ENCODE measurements around the gene MEGF11. TPM values are rescaled to one million over a fixed set of nuclear protein-coding genes. Genes with fewer than 3 reads are reported as not detected.

The MEGF11 gene
- total RNA-seq, 2 donors from 2014 or later = not detected

- Histone ChIP-seq H3K36me3 (no peaks in the 10 kb centered on the region), H3K9me3 (no peaks in the 10 kb centered on the region), H3K4me3 (no peak overlapping the region), H3K4me1 (replicated peaks) (no peaks in the 10 kb centered on the region), H3K27me3 (replicated peaks; ENCODE audit: insufficient read depth) (peaks cover 2% of the 10 kb centered on the region), H3K27ac (no peak overlapping the region)
- intact Hi-C loops (cut with DNase I) = no loop called here
- DNase-seq (ENCODE audit: low spot score) = no peak
- TF ChIP-seq POLR2AphosphoS5 (IDR thresholded peaks at IDR 0.05) = no peak
- TF ChIP-seq, protein P1, sequence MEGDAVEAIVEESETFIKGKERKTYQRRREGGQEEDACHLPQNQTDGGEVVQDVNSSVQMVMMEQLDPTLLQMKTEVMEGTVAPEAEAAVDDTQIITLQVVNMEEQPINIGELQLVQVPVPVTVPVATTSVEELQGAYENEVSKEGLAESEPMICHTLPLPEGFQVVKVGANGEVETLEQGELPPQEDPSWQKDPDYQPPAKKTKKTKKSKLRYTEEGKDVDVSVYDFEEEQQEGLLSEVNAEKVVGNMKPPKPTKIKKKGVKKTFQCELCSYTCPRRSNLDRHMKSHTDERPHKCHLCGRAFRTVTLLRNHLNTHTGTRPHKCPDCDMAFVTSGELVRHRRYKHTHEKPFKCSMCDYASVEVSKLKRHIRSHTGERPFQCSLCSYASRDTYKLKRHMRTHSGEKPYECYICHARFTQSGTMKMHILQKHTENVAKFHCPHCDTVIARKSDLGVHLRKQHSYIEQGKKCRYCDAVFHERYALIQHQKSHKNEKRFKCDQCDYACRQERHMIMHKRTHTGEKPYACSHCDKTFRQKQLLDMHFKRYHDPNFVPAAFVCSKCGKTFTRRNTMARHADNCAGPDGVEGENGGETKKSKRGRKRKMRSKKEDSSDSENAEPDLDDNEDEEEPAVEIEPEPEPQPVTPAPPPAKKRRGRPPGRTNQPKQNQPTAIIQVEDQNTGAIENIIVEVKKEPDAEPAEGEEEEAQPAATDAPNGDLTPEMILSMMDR (IDR thresholded peaks at IDR 0.05) = no peak
- no peak for TF ChIP-seq POLR2A (IDR thresholded peaks at IDR 0.05)
- 76% methylated on average over 9 of the region's 9 CpGs for WGBS
These were observed 18.8 kb downstream of the MEGF11 start for GRCh38 chr15:66234798-66235197.

GRCh38 chr15:66233487-66234415, 19.8 kb downstream of the MEGF11 start:
- Histone ChIP-seq H3K27ac (no peak overlapping the region), H3K4me1 (replicated peaks) (no peaks in the 10 kb centered on the region), H3K4me3 (no peak overlapping the region), H3K27me3 (replicated peaks; ENCODE audit: insufficient read depth) (peaks cover 2% of the 10 kb centered on the region), H3K9me3 (no peaks in the 10 kb centered on the region), H3K36me3 (no peaks in the 10 kb centered on the region)
- no peak for TF ChIP-seq POLR2AphosphoS5 (IDR thresholded peaks at IDR 0.05)
- TF ChIP-seq, protein P1 (IDR thresholded peaks at IDR 0.05) = no peak
- no peak for TF ChIP-seq POLR2A (IDR thresholded peaks at IDR 0.05)
- no peak for DNase-seq (ENCODE audit: low spot score)
- intact Hi-C loops (cut with DNase I) = no loop called here
- WGBS = 83% methylated on average over 14 of the region's 14 CpGs

DNA sequence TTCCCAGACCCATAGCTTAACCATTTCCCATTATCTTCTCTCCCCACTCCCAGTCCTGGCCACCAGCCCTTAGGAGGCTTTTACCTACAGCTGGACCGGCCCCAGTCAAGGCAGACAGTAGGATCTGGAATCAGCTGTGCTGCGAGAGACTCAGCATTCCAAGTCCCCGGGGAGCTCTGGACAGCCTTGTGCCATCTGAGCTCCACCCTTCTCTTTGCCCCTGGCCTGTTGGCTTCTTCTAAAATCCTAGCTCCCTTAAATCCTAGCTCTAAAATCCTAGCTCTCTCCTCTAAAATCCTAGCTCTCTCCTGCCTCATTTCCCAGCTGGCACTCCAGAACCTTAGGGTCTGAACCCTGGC, 21.3 kb downstream of the MEGF11 start:
- Histone ChIP-seq H3K9me3 (no peaks in the 10 kb centered on the region), H3K4me1 (replicated peaks) (no peaks in the 10 kb centered on the region), H3K36me3 (no peaks in the 10 kb centered on the region), H3K27me3 (replicated peaks; ENCODE audit: insufficient read depth) (peaks cover 2% of the 10 kb centered on the region), H3K4me3 (no peak overlapping the region), H3K27ac (no peak overlapping the region)
- no peak for DNase-seq (ENCODE audit: low spot score)
- intact Hi-C loops (cut with DNase I) = no loop called here
- 48% methylated on average over 3 of the region's 3 CpGs for WGBS
- TF ChIP-seq POLR2A (IDR thresholded peaks at IDR 0.05) (no peak), POLR2AphosphoS5 (IDR thresholded peaks at IDR 0.05) (no peak)
- TF ChIP-seq, protein P1 (IDR thresholded peaks at IDR 0.05) = no peak

- WGBS = 84% methylated on average over 8 of the region's 8 CpGs
- H3K4me3 ChIP-seq = no peak overlapping the region
- no peaks in the 10 kb centered on the region for H3K9me3 ChIP-seq
- no peaks in the 10 kb centered on the region for H3K4me1 ChIP-seq (replicated peaks)
- H3K36me3 ChIP-seq = no peaks in the 10 kb centered on the region
- no peak overlapping the region for H3K27ac ChIP-seq
- H3K27me3 ChIP-seq (replicated peaks; ENCODE audit: insufficient read depth) = peaks cover 2% of the 10 kb centered on the region
- no peak for DNase-seq (ENCODE audit: low spot score)
- intact Hi-C loops (cut with DNase I) = no loop called here
- TF ChIP-seq POLR2A (IDR thresholded peaks at IDR 0.05) (no peak), POLR2AphosphoS5 (IDR thresholded peaks at IDR 0.05) (no peak)
- TF ChIP-seq, protein P1 (IDR thresholded peaks at IDR 0.05) = no peak
These were observed 21.9 kb downstream of the MEGF11 start for GRCh38 chr15:66231394-66232266.
